Uterus (tissue), 2 donors: ENCODE results near the gene PIK3C3.

Experiments used
- CTCF ChIP-seq, 4 experiments: fragments of 200-600 bp in 2 of 4; fragments of 450-650 bp in 2 of 4; sonication (generic) in 2 of 4; IDR thresholded peaks; one replicate each; pipeline ENCODE4 v1.5.1; 2016 to 2019; ENCODE audit warnings: antibody characterized with exemption in 4 of 4, mild to moderate bottlenecking in 2 of 4, moderate library complexity in 1 of 4
- POLR2A ChIP-seq, 2 donors: fragments of 450-650 bp; IDR thresholded peaks; one replicate each; pipeline ENCODE4 v1.6.1; 2016; ENCODE audit warnings: antibody characterized with exemption in 2 of 2, mild to moderate bottlenecking in 1 of 2, moderate library complexity in 1 of 2

GRCh38 chr18:42028247-42028832, 73.3 kb downstream of the PIK3C3 start:
- TF ChIP-seq CTCF (IDR thresholded peaks at IDR 0.05) (peak; percentile 19 to 47 (median 39)), POLR2A (IDR thresholded peaks at IDR 0.05) (no peak)
